ENCODE data around the gene BYSL. TPM values are rescaled to one million over a fixed set of nuclear protein-coding genes. Genes with fewer than 3 reads are reported as not detected.
"Not testable (repeated sequence)": the region's sequence is repeated elsewhere in the genome, so short reads cannot be mapped to it uniquely, and the experiment has no call there.

BYSL gene
- total and polyA plus RNA-seq, 3 donors from 2014 or later = 13.7 to 20.5 (median 18.7) TPM

DNA sequence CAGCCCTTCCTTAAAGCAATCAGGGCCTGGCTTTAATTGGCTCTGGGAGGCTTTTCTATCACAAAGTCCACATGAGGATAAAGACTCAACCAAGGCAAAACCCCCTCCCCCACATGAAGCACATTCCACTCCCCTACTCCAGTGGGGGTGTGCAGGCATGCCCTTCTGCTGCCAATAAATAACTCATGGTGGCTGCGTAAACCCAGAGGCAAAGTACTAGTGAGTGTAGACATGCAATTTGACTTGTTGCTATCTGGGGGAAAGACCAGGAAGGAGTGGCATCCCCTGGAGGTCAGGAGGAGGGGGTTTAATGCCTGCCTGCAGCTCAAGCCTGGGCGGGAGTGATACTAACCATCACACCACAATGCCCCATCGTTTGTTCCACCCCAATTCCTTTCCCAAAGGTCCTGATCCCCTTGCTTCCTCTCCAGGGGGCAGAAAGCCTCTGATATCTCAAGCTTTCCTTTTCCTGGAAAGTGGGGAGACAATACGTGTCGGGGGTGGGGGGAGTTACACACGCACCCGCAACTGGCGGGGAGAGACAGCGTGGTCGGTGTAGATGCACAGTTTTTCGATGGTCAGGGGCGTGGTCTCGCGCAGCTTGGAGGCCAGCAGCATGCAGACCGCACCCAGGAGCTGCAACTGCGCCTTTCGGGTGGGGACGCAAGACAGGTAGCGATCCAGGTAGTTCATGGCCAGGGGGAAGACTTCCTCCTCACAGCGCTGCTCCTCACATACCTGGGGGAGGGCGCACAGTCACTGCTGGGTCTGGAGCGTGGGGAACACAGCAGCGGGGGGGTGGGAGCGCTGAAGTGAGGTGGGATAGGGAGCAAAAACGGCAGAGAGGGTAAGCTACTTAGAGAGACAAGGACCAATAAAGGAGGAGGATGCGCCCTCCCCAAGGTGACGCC lies 18.8 kb downstream of the BYSL start:
- WGBS, 2 donors = 4 to 8% methylated on average over 15 to 27 of the region's 27 CpGs
- Histone ChIP-seq H3K27me3 (no peaks in the 10 kb centered on the region), H3K36me3 (ENCODE audit: low read depth, missing control alignments) (no peaks in the 10 kb centered on the region), H3K27ac (peak overlapping the region; percentile 22 to 76), H3K4me1 (peaks cover 36% of the 10 kb centered on the region), H3K9me3 (no peaks in the 10 kb centered on the region), H3K4me3 (peak overlapping the region; percentile 70 to 81)
- intact Hi-C loops (cut with DNase I; ENCODE audit: low total_unique reads) = loop anchor here (5.0 kb wide), 1 partner anchor 102 kb away; no protein-coding TSS in a partner anchor
- DNase-seq = no peak
- TF ChIP-seq, protein P1, sequence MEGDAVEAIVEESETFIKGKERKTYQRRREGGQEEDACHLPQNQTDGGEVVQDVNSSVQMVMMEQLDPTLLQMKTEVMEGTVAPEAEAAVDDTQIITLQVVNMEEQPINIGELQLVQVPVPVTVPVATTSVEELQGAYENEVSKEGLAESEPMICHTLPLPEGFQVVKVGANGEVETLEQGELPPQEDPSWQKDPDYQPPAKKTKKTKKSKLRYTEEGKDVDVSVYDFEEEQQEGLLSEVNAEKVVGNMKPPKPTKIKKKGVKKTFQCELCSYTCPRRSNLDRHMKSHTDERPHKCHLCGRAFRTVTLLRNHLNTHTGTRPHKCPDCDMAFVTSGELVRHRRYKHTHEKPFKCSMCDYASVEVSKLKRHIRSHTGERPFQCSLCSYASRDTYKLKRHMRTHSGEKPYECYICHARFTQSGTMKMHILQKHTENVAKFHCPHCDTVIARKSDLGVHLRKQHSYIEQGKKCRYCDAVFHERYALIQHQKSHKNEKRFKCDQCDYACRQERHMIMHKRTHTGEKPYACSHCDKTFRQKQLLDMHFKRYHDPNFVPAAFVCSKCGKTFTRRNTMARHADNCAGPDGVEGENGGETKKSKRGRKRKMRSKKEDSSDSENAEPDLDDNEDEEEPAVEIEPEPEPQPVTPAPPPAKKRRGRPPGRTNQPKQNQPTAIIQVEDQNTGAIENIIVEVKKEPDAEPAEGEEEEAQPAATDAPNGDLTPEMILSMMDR (IDR thresholded peaks at IDR 0.05) = no peak
- TF ChIP-seq POLR2A (IDR thresholded peaks at IDR 0.05) = no peak

DNA sequence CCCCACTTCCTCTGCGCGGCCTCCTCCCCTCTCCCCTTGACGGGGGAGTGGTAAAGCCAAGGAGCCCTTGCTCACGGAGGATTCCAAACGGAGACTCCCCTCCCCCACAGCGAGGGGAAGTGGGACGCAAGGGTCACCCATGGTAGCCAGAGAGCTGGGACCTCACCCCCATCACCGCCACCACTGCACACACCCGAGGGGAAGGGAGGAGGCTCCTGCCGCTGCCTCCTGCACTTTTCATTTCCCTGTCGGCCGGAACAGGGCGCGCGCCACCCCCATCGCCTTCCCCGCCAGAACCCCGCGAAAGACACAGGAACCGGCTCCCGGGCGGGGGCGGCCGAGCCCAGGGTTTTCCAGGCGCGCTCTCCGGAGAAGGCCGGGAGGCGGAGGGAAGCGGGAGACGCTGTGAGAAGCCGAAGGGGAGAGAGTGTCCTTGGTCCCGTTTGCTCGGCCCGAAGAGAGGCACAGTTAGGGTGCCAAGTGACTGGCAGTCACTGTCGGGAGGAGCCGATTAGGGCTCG lies 19.5 kb downstream of the BYSL start:
- TF ChIP-seq, protein P1 (IDR thresholded peaks at IDR 0.05) = no peak
- TF ChIP-seq POLR2A (IDR thresholded peaks at IDR 0.05) = no peak
- Histone ChIP-seq H3K9me3 (no peaks in the 10 kb centered on the region), H3K27ac (peak overlapping the region; percentile 22 to 76), H3K4me3 (peak overlapping the region; percentile 70 to 81), H3K36me3 (ENCODE audit: low read depth, missing control alignments) (no peaks in the 10 kb centered on the region), H3K4me1 (peaks cover 36% of the 10 kb centered on the region), H3K27me3 (no peaks in the 10 kb centered on the region)
- intact Hi-C loops (cut with DNase I; ENCODE audit: low total_unique reads) = no loop called here
- 0% methylated on average over 26 to 38 of the region's 38 CpGs for WGBS, 2 donors
- peak; percentile 43 for DNase-seq

DNA sequence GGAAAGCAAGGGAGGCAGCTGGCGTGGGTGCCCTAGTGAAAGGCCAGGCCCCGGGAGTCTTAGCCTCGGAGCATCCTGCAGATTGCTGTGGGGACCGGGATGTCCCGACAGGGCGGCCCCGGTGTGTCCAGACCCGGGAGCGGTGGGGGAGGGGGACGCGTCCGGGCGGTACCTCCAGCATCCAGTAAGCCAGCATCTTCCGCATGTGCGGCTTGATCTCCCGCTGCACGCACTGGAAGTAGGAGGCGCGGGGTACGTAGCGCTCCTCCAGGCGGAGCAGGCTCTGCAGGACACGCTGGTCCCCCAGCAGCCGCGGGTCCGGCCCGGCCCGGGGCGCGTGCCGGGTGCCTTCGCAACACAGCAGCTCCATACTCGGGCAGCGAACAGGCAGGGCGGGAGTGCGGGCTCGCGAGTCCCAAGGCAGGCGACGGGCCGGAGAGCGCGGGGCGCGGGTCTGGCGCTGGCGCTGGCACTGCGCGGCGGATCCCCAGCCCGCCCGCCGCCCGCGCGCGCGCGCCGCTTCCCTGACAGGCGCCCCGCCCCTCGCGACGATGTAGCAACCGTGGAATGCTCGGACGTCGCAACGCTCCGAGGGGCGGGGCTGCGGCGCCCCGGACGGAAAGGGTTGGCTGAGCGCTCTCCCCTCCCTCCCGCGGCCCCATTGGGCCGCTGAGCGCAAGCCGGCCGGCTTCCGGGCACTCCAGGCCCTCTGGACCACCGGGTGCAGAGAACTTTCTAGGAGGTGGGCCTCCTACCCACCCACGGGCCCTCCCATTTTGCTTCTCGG lies 20.2 kb downstream of the BYSL start, which contains the start of gene CCND3:
Gene CCND3, minus strand, starts transcription at position 529 of the 787 bp plus-strand sequence. Its CDS starts 159 bp downstream, at position 370.
- Histone ChIP-seq H3K27me3 (no peaks in the 10 kb centered on the region), H3K36me3 (ENCODE audit: low read depth, missing control alignments) (no peaks in the 10 kb centered on the region), H3K4me1 (peaks cover 36% of the 10 kb centered on the region), H3K27ac (peak within 1 kb of the TSS; percentile 22 to 76), H3K9me3 (no peaks in the 10 kb centered on the region), H3K4me3 (peak within 1 kb of the TSS; percentile 70 to 81)
- peak; percentile 95 for DNase-seq
- intact Hi-C loops (cut with DNase I; ENCODE audit: low total_unique reads) = no loop called here
- TF ChIP-seq, protein P1 (IDR thresholded peaks at IDR 0.05) = no peak
- no peak for TF ChIP-seq POLR2A (IDR thresholded peaks at IDR 0.05)
- 0% methylated on average over 5 to 78 of the region's 87 CpGs for WGBS, 2 donors

DNA sequence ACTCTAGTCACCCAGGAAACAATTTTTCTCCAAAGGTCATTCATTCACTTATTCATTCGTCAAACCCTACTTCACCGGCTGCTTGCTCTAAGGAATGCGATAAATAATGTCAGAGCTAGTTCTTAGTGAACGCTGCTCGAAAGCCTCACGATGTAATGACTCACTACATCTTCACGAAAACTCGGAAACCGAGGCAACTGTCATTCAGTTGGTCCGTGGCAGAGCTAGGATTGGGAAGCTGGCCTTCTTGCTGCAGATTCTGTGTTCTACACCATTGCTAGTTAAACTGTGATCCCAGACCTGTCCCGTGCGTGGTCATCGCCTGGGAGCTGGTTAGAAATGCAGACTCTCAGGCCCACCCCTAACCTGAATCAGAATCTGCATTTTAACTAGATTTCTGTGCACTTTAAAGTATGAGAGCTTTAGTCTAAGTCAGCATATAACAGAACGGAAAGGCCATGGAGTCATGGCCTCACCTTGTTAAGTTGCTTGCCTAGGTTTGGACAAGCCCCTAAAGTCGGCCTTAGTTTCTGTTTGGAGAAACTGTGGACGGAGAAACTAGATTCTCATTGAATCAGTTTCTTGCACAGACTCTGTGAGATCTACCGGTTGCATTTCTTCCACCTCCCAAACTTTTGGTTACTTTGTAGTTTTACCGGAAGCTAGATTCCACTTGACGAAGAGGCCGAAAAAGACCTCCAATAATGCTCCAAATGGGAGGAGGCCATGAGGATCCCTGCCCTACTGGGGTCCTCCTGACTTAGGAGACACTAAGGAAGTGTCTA lies 21.0 kb downstream of the BYSL start:
- Histone ChIP-seq H3K36me3 (ENCODE audit: low read depth, missing control alignments) (no peaks in the 10 kb centered on the region), H3K4me3 (peak overlapping the region; percentile 70 to 81), H3K4me1 (peaks cover 36% of the 10 kb centered on the region), H3K27me3 (no peaks in the 10 kb centered on the region), H3K9me3 (no peaks in the 10 kb centered on the region), H3K27ac (peak overlapping the region in 1 of 2 donors; percentile 29)
- DNase-seq = no peak
- intact Hi-C loops (cut with DNase I; ENCODE audit: low total_unique reads) = no loop called here
- 16 to 23% methylated on average over 20 of the region's 20 CpGs for WGBS, 2 donors
- TF ChIP-seq POLR2A (IDR thresholded peaks at IDR 0.05) = no peak
- TF ChIP-seq, protein P1 (IDR thresholded peaks at IDR 0.05) = no peak

DNA sequence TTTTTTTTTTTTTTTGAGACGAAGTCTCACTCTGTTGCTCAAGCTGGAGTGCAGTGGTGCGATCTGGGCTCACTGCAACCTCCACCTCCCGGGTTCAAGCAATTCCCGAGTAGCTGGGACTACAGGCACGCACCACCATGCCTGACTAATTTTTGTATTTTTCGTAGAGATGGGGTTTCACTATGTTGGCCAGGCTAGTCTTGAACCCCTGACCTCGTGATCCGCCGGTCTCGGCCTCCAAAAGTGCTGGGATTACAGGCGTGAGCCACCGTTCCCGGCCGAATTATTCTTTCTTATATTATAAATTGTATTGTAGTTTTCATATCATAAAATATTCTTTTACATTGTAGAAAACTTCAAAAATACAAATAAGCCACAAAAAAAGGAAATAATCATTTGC lies 21.6 kb downstream of the BYSL start:
- H3K4me1 ChIP-seq = peaks cover 33% of the 10 kb centered on the region
- H3K27ac ChIP-seq; H3K4me3 ChIP-seq; H3K9me3 ChIP-seq; DNase-seq; H3K27me3 ChIP-seq; intact Hi-C loops (cut with DNase I; ENCODE audit: low total_unique reads); H3K36me3 ChIP-seq (ENCODE audit: low read depth, missing control alignments): not testable (repeated sequence)
- 49 to 69% methylated on average over 14 of the region's 14 CpGs for WGBS, 2 donors

Measured in testis (tissue), 3 donors.